ENCODE measurements around the gene PRR19.

Gene PRR19

GRCh38 chr19:42351079-42351735 is 49.3 kb downstream of the PRR19 start:
- DNase-seq, result no peak

- no peak for DNase-seq
Observed at GRCh38 chr19:42352301-42353259, 50.6 kb downstream of the PRR19 start.

GRCh38 chr19:42353341-42354015 is 51.5 kb downstream of the PRR19 start:
- DNase-seq, result no peak

GRCh38 chr19:42355896-42356295 is 54.0 kb downstream of the PRR19 start:
- no peak for DNase-seq

- DNase-seq, result no peak
Observed at GRCh38 chr19:42356686-42357085, 54.8 kb downstream of the PRR19 start.

GRCh38 chr19:42357290-42357689 is 55.4 kb downstream of the PRR19 start:
- DNase-seq, result no peak

Measured in fibroblast of skin of scalp (primary cell).